GM19397 (cell line): ENCODE measurements around the gene RUNX2.

ENCODE experiments used
- ATAC-seq: cut with Tn5 transposase; IDR thresholded peaks from one replicate; pipeline ENCODE4 v1.9.1; 2021; ENCODE audit warnings: mild to moderate bottlenecking, moderate library complexity; ENCODE audit not compliant: unreplicated experiment

RUNX2 gene

DNA sequence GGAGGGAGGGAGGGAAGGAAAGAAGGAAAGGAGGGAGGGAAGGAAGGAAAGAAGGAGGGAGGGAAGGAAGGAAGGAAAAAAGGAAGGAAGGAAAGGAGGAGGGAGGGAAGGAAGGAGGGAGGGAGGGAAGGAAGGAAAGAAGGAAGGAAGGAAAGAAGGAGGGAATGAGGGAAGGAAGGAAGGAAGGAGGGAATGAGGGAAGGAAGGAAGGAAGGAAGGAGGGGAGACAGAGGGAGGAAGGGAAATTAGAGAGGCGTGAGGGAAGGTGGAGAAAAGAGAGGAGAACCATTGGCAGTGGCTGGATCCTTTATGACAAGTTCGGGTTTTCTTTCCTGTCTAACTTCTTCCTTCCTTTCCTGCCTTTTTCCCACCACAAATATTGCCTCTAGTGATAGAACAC lies 71.9 kb downstream of the RUNX2 start:
- ATAC-seq, result no peak

DNA sequence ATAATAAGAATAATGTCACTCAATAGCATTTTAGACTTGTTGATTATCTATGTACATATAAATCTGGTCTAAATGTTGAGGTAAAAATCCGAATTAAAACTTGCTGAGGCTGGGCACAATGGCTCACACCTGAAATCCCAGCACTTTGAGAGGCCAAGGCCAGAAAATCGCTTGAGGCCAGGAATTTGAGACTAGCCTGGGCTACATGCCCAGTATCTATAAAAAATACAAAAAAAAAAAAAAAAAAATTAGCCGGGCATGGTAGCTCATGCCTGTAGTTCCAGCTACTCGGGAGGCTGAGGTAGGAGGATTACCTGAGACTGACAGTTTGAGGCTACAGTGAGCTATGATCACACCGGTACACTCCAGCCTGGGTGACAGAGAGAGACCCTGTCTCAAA lies 83.8 kb downstream of the RUNX2 start:
- ATAC-seq, result no peak

DNA sequence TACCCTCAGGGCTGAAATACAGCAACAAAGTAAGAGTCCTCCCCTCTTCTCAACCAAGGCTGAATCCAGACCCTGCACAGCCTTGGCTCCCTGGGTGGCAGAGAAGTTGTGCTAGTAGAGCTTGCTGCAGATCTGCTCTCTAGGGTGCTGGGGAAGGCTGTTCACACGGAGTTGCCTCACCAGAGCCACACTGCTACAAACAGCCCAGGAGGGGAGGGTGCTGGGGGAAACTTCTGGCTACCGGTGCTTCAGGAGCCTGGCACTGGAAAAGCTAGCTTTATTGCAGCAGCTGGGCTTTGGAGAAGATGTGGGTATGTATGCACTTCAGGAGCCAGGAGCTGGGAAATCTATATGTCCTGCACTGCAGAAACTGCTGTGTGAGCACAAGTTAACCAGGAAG lies 87.2 kb downstream of the RUNX2 start:
- ATAC-seq, result no peak

DNA sequence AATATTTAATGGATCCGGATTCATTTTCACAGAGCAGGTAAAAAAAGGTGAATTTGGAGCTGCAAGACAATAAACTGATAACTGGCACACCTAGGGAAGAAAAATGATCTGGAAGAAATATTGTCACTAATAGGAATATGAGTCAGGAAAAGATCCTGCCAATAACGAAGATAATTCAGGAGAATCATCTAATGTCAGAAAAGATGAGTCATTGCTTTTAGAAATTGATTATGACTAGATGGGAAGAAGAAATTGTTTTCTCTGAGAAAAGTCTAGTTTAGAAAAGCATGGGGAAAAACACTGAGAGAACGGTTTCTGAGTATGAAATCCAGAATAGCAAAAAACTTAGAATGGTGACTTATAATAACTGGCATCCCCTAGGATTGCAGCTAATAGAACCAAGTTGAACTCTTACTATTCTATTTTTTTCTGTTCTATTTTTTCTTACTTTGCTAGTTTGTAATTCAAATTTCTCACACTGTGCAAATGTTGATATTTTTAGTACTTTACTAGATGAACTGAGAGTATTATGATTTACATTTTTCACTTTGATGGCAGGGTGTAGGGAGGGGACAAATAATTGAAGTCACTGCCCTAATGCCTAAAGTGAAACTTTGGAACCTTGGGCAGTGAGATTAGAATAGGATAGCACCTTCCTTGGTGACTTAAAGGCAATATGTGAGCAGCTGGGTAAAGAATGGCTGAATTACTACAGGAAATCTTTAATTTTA lies 87.8 kb downstream of the RUNX2 start:
- ATAC-seq, result no peak

DNA sequence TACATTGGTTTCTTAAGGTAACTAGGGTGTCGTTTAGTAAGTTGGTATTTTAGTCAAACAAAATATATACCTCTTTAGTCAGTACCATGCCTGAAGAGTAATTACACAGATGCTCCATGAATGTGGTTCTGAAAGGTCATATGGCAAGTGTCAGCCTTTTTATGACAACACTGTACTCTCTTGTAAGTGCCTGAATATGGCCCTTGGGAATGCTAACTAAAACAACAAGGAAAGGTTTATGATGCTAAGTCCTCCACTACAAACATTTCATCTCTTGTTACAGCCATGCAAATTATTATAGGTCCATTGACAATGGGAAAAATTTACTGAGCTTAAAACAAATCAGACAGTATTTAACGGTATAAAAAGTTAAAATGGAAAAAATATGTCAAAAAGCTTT lies 88.6 kb downstream of the RUNX2 start:
- ATAC-seq, result no peak

DNA sequence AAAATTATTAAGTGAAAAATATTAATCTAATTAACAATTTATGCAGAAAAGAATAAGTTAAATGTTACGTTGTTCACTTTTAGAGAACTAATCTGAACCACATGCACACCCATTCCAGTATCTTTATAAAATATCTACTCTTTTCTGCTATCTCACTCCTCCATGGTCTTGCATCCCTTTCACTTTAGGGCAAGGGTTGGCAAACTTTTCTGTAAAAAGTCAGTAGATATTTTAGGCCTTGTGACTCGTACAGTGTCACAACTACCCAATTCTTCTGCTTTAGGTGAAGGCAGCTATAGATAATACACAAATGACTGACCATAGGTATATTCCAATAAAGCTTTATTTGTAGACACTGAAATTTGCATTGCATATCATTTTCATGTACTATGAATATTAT lies 89.3 kb downstream of the RUNX2 start:
- no peak for ATAC-seq

DNA sequence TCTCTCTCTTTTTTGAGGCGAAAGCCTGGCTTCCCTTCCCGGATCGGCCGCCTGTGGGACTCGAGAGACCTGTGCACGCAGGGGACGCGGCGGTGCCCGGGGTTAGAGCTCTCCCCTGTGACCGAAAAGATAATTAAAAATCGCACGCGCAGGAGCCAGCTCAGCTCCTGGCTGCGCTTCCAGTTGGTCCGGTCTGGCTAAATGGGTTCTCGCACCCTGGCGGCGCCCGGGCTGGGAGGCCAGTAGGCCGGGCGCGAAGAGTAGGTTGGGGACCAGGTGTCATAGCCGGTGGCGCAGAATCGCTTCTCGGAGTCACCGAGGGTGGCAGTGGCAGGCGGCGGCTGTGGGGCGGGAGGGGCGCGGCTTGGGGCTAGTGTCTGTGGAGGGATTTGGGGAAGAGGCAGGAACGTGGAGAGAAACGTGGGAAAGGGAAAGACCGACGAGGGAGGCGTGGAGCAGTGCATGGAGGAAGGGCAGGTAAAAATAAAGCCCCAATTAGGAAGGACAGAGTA lies 91.5 kb downstream of the RUNX2 start:
- ATAC-seq, result no peak

DNA sequence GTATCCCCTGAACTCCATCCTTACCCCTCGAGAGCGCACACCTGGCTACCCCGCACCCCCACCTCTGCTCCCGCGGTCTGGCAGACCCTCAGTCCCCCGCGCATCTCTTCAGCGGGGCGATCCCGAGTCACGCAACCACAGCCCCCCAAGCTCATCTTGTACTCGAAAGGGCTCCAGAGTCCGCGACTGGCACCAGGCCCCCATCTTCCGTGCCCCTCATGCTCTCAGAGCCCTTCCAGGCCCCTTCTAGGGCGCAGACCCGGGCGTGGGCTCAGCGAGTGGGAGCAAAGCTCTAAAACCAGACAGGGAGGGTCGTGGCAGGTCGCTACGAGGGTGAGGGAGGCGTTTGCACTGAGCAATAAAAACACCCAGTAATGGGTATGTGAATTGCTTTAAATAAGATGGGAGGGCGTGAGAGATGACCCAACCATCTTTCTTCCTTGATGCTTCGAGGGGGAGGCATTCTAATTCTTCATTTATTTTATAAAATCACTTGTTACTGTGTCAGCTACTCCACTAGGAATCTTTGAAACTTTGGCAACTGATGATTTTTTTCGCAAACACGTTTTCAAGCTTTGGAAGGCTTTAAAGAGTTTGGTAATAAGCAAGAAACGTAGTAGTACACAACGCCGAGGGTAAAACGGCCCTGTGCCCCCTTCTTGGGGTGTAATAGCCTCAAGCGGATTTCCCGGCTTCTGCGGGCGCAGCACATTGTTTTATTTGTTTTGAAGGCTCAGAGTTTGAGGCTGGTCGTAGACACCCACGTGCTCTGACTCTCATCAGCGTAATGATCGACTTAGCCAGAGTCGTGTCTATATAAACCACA lies 92.2 kb downstream of the RUNX2 start:
- no peak for ATAC-seq

DNA sequence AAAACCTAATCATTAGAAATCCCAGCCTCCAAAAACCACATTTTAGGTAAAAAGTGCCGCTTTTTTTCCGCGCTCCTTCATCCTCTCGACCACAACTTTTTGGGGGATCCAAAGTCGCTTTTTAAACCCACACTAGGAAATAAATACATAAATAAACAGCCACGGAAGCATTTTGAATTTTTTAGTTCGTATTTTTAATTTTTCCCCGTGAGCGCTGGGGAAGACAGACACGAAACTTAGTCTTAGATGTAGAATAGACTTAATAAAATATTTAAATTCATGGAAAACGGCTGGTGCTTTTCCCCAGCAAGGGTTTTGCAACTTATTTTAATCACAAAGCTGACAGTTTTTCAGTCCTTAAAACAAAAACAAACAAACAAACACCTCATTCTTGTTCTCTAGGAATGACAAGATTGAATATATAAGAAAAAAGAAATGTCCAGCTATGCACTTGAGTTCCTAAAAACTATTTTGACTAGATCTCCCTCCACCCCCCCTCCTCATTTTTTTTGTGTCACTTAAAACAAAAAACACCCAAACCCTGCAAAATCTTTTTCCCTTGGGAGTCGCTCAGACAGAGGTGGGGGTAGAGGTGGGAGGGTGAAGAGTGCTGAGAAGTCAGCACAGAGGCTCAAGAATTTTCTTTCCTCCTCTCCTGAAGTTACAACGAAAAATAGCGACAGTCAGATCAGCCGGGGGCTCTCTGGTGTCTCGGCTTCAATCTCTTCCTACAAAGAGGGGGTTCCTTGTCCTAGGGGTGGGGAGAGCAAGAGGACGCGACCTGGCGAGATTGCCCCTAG lies 93.0 kb downstream of the RUNX2 start:
- no peak for ATAC-seq

DNA sequence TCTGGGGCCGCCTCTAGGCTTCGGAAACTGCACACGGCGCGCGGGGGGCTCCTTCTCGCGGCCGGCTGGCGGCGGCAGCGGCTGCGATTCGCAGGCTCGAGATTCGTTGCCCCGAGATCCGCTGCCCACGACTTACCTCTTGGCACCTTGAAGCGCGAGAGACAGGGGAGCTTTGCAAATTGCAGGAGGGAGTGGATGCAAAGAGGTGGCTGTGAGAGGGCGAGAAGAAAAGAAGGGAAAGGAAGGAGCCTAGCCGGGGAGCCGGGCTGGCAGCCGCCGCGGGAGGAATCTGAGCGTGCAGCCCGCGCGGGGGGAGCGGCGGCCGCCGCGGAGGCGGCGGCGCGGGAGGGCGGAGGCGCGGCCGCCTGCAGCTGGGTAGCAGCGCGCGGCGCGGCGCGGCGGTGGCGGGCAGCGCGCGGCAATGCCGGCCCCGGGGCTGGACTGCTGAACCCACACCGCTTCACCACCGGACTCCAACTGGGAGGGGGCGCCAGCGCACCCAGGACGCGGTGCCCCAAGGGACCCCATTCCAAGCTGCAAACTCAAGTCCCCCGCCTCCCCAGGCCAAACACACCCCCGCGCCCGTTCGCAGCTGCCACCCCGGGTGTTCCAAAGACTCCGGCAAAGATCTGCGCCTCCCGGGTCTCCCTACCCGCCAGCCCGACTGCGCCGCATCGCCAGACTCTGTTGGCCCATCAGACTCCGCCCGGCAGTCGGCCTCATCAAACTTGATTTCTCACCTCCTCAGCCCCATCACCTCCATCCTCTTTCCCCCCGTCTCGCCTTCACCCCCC lies 93.8 kb downstream of the RUNX2 start:
- ATAC-seq, result no peak

DNA sequence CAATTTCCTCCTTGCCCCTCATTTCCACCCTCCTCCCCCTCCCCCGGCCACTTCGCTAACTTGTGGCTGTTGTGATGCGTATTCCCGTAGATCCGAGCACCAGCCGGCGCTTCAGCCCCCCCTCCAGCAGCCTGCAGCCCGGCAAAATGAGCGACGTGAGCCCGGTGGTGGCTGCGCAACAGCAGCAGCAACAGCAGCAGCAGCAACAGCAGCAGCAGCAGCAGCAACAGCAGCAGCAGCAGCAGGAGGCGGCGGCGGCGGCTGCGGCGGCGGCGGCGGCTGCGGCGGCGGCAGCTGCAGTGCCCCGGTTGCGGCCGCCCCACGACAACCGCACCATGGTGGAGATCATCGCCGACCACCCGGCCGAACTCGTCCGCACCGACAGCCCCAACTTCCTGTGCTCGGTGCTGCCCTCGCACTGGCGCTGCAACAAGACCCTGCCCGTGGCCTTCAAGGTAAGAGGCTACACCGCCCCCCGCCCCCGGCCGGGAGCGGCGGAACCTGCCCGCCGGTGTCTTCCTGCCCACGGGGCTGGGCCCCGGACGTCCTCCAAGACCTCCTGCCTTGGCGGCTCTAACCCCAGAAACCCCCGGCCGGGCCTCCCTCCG lies 94.5 kb downstream of the RUNX2 start:
- ATAC-seq, result no peak

DNA sequence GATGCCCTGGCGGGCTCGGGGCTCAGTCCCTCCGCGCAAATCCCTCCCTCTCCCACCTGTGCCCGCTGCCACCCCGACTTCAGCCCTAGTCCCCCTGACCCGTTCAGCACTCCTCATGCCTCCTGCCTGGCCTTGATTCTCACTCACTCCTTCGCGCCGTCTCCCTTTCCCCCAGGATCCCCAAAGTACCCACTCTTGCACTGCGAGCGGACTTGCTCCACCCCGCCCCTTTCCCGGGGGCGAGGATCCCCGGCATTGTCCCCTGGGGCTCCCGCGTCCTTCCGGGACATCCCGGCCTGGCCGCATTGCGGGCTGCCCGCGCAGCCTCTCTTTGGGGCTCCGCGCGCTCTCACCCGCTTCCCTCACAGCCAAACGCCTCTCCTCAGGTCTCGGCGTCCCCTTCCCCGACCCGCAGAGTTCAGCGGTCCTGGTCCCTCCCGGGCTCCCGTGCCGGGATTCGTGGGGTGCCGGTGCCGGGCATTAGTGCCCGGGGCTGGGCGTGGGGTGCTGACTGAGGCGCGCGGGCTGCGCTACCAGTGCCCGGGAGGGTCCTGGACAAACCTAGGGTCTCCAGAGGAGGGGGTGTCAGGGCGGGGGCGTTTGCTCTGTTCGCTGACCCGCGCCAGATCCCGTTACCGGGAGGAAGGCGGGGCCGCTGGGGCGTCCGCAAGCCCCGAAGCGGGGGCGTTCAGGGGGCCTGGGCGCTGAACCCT lies 95.1 kb downstream of the RUNX2 start:
- no peak for ATAC-seq

DNA sequence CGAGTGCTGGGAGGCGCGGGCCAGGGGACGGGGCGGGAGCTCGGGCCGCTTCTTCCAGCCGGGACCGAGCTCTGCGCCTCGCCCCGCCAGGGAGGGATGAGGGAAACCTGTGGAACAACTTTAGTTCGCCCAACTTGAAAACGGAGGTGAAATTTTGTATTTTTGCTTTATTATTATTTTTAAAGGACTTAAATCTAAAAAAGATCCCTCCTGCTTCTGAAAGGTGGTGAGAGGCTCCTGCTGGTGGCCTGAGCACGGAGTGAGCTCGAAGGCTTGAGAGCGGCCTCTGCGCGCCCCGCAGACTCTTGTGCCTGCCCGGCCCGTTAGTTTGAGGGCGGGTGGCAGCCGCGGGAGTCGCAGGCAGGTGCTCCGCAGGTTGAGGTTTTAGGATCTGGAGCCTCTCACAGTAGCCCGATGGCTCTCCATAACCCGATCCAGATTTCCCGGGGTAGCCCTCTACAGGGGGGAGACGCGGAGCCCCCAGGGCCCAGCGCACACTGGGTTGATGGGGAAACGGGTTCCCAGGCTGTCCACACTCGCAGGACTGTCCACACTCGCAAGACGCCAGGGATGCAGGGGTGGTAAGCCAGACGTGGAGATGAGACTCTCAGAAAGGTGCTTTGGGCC lies 95.8 kb downstream of the RUNX2 start:
- ATAC-seq, result no peak

DNA sequence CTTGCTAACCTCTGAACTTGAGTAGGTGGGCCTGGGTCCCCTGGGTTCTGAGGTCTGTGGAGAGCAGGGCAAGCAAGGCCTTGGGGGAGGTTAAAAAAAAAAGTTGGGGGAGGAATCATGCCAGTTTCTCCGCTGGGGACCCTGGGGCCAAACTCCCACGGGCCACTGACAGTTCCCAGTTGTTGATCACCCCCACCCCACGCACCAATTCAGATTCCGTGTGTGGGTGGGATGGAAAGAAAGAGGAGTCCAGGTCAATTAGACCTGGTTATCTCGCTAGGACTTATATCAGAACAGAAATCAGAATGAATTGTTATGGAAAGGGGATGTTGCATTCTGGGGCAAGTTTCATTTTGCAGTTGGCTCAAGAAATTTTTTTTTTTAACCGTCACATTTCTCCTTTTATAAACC lies 96.3 kb downstream of the RUNX2 start:
- no peak for ATAC-seq

DNA sequence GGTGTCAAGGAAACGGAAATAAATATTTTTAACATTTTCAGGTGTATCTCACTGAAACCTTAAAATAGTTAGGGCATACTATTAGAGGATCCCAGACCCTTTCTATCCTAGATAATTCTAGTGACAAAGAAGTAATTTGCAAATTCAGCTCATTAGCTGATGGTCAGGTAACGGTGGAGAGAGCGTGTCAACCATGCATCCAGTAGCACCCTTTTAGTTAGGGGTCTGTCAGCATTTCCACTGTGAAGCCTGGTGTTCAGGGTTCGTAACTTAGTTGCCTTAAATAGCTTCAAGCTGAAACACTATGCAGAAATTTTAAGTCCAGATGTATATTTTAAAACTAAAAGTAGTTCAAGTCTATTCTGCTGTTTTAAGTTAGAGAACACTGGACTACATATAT lies 98.1 kb downstream of the RUNX2 start:
- no peak for ATAC-seq

DNA sequence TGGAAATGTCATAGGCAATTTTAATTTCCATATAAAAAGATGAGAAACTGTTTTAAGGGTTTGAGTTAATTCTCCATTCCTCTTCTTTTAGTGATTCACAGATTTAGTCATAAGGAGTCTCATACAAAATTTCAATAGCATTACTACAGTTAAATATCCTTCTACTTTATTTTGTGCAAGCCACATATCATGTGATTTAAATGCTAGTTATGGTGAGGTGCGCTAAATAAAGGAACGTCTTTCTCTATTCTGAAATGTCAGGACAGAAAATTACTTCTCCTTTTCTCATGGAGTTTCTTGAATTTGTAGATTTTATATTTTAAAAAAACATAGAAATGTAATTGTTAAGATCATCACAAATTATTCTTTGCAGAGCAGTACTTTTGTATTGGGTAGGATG lies 99.6 kb downstream of the RUNX2 start:
- ATAC-seq, result no peak

DNA sequence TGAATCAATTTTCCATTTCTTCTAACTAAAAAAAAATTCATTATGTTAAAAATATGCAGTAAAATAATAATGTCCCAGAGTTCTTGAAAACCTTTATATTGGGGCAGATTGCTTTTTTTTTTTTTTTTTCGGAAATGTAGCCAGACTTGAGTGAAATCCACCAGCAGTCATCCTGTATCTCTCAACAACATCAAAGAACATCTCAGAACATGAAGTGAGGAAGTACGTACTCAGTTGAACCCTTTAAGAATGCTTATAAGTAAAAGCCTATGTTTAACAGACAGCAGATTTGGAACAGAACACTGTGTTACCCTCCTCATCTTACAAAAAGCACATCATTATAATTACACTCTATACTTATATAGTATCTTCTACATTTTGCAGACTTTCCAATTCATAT lies 100.6 kb downstream of the RUNX2 start:
- ATAC-seq, result no peak

DNA sequence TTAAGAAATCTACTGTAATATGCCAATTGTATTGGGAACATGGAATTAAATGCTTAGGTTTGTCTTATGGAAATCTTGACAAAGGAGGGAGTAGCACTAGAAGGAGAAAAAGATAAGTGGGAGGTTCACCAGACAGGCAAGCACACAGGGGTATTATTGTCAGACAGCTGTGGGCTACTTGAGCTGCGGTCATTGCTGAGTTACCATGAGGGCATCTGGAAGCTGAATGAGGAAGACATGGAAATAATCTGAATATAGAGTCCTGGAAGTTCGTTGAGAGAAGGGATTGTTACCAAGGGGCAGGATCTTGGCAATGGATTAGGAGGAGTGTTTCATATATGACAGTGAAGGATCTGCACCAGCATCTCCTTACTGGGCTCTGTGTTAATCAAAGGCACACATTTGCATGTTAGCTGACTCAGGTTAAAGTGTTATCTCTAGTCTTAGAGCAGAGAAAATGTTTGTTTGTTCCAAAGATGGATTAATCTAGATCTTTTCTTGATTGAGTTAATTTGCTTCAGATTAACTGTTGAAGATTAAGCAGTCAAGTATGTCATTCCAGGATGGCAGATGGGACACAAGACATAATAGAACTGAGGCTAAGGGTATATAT lies 102.6 kb downstream of the RUNX2 start:
- no peak for ATAC-seq
